Activated T-helper 1 cell treated with Interleukin-2 at 50 U/mL for 16 hours (primary cell): Measurements from ENCODE around the gene SP1.
"Not testable (repeated sequence)": the region's sequence is repeated elsewhere in the genome, so short reads cannot be mapped to it uniquely, and the experiment has no call there.

Source experiments
- DNase-seq: peaks from one replicate; pipeline ENCODE4 v3.0.0-alpha.2; 2020; ENCODE audit warnings: low read depth

SP1 gene

DNA sequence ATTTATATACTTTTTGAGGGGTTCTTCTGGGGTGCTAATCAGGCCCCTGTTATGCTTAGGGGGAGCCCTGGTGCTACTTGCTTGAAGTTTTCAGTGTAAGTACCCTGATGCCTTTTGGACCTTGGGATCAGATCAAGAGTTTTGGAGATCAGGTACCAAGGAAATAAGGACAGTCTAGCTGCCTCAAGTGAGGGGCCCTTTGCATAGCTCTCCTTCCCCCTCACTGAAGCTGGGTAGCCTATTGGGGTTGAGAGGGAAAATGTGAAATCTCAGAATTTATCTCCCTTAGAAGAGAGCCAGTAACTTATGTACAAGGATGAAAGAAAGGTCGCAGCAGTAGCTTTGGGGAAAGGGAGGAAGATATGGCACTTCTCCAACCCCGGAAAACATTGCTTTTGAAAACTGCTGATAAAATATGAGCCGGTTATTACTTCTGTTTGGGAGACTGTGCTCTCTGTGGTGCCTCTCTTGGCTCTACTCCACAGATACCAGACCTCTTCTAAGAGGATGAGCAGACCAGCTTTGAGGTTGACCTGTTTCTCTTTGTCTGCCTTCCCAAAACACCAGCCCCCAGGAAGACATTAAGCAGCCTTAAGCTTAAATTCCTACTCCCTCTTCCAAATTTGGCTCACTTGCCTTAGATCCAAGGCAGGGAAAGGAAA lies 34.9 kb downstream of the SP1 start:
- DNase-seq = no peak

DNA sequence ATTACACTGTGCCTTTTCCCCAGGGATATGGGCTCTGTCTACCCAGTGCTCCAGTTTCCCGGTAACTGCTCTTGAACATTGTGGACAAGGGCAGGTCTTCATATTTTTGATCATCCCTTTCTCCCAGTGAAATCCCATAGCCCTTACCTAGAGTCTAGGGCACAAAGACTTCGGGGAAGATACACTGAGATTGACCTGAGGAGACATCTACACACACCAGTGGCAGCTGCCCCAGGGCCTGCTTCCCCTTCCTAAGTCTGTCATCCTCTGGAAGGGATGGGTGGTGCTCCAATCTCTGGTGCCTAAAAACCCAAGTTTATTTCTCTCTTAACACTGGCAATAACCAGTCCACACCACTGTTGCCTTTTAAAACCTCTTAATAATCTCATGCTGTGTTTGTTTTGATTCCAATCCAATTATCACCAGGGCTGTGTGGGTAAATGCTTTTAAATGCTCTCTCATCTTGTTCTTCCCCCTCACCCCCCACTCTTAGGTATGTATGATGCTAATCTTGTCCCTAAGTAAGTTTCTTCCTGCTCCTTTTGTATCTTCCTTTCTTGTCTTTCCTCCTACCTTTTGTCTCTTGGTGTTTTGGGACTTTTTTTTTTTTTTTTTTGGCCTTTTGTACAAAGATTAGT lies 35.9 kb downstream of the SP1 start:
- not testable (repeated sequence) for DNase-seq

DNA sequence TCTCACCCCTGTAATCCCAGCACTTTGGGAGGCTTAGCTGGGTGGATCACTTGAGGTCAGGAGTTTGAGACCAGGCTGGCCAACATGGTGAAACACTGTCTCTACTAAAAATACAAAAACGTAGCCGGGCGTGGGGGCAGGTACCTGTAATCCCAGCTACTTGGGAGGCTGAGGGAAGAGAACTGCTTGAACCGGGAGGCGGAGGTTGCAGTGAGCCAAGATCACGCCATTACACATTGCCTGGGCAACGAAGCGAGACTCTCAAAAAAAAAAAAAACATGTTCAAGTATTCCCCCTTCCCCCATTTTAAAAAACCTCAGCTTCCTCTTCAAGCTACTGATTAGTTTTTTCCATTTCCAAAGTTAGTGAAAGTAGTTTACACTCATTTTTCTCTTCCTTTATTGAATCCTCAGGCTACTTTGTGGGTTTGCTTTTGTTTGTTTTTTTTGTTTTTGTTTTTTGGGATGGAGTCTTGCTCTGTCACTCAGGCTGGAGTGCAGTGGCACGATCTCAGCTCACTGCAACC lies 37.4 kb downstream of the SP1 start:
- DNase-seq = not testable (repeated sequence)

DNA sequence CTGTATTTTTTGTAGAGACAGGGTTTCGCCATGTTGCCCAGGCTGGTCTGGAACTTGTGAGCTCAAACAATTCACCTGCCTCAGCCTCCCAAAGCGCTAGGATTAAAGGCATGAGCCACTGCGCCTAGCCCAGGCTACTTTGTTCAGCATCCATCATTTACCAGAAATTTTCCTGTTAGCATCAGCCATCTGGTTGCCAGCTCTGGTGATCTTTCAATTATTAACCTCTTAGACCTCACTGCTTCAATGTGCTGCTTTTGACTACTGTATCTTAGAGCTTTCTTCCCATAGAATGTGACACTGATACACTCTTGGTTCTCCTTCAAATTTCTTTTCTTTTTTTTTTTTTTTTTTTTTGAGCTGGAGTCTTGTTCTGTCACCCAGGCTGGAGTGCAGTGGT lies 38.2 kb downstream of the SP1 start:
- no peak for DNase-seq

DNA sequence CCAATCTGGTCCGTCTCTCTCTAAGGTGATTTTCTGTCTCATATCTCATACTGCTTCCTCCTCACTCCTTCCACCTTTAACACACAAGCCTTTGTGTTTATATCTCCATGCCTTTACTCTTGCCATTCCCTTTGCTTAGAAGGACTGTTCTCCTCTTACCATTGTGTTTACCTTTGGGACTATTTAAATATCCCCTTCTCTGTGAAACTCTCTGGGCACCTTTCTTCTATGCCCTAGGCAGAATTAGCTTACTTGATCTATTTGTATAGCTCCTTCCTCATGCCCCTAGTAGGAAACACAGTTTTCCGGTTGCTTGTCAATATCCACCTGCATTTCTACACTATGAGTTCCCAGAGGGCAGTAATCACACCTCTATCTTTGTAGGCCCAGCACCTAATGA lies 39.8 kb downstream of the SP1 start:
- no peak for DNase-seq

DNA sequence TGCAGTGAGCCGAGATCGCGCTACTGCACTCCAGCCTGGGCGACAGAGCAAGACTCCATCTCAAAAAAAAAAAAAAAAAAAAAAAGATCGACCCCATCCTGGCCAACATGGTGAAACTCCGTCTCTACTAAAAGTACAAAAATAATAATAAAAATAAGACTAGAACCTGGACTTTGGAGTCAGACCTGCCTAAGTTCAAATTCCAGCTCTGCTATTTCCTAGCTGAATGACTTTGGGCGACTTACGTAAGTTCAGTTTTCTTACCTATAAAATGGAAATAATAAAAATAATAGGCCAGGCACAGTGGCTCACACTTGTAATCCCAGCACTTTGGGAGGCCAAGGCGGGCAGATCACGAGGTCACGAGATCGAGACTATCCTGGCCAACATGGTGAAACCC lies 42.3 kb downstream of the SP1 start:
- DNase-seq = not testable (repeated sequence)

DNA sequence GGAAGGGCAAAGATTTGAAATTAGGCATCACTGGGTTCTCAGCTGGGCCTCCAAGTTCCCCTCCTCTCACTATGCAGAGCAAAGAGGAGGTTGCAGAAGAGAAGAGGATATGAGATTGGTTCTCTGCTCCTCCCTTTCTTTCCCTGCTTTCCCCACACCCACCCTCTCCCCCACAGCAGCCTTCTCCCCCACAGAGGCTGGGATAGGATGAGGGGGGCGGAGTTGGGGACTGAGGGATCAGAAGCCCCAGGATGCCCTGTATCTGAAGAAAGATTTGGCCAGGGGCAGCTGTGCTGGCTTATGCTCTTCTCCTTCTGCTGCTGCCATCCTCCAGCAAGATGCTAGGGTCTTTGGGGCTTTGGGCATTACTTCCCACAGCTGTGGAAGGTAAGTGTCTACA lies 43.6 kb downstream of the SP1 start, which contains the start of gene AMHR2:
AMHR2 (plus strand) TSS at position 259 of the 400 bp plus-strand sequence; CDS start at position 339, 80 bp downstream.
- no peak for DNase-seq

DNA sequence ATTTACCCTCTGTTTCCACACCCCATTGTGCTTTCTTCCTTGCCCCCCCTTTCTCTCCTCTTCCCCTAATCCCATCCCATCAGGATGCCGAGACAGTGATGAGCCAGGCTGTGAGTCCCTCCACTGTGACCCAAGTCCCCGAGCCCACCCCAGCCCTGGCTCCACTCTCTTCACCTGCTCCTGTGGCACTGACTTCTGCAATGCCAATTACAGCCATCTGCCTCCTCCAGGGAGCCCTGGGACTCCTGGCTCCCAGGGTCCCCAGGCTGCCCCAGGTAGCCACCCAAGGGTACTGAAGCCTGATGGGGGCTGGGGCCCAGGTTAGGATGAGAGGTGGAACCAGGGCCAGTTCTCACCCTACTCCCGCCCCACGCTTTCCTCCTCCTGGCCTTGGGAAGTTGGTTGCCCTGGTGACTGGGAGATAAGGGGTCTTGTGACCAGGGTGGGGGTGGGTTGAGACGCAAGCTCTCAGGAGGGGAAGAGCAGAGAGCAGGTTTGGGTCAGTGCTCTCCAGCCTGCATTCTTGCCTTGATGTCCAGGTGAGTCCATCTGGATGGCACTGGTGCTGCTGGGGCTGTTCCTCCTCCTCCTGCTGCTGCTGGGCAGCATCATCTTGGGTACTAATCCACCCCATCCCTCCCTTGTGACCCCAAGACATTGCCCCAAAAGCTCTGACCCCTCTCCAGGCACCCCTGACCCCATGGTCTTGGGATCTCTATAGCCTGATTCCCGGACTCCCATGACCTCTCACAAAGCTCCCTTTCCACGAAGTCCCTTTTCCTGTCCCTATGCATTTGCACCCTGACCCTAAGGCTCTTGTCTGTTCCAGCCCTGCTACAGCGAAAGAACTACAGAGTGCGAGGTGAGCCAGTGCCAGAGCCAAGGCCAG lies 44.9 kb downstream of the SP1 start:
- no peak for DNase-seq

DNA sequence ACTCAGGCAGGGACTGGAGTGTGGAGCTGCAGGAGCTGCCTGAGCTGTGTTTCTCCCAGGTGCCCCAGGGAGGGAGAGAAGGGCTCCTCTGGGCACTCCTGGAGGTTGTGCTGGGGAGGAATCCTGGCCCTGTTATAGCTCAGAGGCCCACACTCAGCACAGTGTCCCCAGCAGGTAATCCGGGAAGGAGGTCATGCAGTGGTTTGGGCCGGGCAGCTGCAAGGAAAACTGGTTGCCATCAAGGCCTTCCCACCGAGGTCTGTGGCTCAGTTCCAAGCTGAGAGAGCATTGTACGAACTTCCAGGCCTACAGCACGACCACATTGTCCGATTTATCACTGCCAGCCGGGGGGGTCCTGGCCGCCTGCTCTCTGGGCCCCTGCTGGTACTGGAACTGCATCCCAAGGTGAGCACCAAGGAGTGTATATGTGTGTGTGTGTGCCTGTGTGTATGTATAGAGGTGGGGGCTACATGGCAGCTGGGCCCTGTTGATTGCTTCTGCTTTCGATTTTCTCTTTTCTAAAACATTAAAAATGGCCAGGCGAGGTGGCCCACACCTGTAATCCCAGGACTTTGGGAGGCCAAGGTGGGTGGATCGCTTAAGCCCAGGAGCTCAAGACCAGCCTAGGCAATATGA lies 45.7 kb downstream of the SP1 start:
- DNase-seq = no peak

DNA sequence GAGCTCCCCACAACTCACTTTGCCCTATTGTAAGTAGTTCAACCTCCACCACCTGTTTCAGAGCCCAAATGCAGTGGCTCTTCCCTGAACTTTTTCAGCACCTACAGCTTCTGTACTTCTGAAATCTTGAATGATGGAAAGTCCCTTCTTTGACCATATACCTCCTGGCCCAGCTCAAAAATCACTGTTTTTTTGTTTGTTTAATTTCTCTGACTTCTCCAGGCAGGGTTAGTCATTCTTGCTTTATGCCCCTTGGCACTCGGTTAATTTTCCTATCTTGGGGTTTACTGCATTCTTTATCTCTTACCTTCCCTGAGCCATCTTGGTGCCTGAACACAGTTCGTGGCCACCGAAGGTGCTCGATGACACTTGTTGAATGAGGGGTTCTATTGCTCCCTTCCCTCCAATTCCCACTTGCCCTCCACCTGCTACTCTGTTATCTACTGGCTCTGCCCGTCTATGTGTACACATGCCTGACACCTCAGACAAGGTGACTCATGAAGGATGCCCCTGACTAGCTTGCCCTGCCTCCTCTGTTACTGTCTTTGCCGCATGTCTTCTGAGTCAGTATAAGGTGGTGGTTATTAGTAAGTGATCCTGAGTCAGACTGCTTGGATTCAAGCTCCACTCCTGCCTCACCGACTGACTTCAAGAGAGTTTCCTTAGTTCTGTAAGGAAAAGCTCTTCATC lies 48.1 kb downstream of the SP1 start:
- no peak for DNase-seq

DNA sequence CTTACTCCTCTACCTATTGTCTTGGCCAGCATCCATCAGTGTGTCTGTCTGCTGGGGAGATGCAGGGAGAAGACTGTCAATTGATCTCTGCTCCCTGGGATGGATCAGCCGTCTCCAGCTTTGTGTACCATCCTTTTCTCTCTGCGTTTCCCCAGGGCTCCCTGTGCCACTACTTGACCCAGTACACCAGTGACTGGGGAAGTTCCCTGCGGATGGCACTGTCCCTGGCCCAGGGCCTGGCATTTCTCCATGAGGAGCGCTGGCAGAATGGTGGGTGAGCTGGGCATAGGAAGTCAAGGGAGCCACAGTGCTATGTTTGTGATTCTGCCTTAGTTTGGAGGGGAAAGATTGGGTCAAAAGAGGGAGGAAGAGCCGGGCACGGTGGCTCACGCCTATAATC lies 48.8 kb downstream of the SP1 start:
- DNase-seq = no peak

DNA sequence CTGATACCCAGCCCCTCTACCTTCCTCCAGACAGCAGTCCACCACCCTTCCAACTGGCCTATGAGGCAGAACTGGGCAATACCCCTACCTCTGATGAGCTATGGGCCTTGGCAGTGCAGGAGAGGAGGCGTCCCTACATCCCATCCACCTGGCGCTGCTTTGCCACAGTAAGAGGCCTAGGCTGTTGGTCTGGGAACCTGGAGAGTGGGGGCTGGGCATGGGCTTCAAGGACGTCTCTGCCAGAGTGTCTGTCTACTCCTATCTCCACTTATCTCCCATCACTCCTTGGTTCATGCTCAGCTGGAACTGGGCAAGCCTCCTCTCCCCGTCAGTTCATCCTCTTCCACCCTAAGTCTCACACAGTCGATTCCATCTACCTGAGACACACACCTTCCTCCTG lies 50.1 kb downstream of the SP1 start:
- DNase-seq = no peak

DNA sequence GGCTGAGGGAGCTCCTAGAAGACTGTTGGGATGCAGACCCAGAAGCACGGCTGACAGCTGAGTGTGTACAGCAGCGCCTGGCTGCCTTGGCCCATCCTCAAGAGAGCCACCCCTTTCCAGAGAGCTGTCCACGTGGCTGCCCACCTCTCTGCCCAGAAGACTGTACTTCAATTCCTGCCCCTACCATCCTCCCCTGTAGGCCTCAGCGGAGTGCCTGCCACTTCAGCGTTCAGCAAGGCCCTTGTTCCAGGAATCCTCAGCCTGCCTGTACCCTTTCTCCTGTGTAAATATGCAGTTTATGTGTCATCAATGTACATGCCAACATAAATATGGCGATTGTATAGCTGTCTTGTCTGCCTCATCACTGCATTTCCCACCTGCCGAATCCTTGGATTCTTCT lies 51.2 kb downstream of the SP1 start:
- no peak for DNase-seq

DNA sequence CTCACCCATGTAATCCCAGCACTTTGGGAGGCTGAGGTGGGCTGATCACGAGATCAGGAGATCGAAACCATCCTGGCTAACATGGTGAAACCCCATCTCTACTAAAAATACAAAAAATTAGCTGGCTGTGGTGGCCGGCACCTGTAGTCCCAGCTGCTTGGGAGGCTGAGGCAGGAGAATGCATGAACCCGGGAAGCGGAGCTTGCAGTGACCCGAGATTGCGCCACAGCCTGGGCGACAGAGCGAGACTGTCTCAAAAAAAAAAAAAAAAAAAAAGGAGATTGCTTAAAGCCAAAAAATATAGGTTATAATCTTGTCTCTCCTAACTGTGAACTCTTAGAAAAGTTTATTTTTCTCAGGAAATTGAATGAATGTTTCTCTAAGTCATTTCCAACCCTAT lies 55.4 kb downstream of the SP1 start:
- not testable (repeated sequence) for DNase-seq

DNA sequence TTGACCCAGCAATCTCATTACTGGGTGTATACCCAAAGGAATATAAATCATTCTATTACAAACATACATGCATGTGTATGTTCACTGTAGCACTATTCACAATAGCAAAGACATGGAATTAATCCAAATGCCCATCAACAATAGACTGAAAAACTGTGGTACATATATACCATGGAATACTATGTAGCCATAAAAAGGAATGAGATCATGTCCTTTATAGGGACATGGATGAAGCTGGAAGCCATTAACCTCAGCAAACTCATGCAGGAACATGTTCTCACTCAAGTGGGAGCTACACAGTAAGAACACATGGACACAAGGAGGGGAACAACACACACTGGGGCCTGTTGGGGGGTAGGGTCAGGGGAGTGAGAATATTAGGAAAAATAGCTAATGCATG lies 59.6 kb downstream of the SP1 start:
- DNase-seq = not testable (repeated sequence)

DNA sequence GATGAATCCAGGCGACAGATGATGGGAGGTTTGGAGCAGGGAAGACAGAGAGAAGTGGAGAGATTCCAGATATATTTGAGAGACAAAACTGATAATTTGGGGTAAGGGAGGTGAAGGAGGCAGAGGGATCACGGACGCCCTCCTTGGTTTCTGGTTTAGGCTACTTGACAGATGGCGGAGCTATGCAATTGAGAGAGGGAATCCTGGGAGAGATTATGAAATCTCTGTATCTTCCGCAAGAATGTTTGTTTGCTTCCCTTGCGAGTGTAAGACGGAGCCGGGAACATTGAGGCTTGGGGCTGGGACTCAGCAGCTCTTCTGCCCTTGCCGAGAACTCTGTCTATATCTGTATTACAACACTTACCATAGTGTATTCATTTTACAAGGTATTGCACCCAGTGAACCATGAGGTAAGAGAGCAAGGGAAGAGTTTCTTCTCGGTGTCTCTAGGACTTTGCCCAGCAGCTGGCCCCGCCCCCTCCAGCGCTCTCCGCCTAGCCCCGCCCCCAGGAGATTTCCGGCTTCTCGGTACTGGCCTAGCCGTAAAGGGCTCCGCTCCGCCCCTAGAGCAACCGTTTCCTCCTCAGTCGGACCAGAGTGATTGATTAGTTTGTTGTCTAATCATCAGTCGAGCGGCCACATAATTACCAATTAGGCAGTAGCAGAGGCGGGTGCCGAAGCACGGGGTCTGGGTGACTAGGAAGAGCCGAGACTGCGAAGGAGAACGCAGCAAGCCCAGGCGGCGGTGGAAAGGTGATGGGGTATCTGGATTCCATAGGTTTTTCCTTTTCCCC lies 61.3 kb downstream of the SP1 start, which contains the start of gene PRR13:
PRR13 (plus strand) TSS at position 695 of the 794 bp plus-strand sequence. CDS start 981 bp downstream, outside the sequence.
- peak; percentile 96 for DNase-seq

DNA sequence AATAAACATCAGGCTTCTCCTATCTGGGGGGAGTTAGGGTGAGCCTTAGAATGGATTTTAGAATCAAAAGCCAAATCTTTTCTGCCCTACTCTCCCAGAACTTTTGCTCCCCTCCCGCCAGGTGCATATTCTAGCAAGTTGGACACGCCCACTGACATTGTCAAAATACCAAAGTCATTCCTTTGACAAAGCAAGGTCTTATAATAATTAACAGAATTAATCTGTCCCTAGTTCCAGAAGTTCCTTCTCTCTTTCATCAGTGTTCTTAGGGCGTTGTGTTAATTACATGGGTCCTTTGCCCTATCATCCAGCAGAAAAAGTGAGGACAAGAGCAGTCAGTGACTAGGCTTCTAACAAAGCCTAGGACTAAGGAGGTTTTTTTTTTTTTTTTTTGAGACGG lies 64.0 kb downstream of the SP1 start:
- no peak for DNase-seq

DNA sequence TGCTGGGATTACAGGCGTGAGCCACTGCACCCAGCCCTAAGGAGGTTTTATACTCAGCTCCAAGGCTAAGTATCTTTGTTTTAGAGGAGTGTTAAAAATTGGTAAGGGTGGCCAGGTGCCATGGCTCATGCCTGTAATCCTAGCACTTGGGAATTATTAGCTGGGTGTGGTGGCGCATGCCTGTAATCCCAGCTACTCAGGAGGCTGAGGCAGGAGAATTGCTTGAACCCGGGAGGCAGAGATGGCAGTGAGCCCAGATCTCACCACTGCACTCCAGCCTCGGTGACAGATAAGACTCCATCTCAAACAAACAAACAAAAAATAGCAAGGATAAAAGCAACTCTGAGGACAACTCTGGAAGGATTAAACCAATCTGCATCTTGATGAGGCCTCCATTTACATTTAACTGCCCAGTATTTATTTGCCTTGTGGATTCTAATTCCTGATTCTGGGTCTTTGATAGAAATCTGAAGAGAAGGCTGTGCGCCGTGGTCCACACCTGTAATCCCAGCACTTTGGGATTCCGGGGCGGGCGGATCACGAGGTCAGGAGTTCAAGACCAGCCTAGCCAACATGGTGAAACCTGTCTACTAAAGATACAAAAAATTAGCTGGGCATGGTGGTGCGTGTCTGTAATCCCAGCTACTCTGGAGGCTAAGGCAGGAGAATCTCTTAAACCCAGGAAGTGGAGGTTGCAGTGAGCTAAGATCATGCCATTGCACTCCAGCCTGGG lies 64.8 kb downstream of the SP1 start:
- not testable (repeated sequence) for DNase-seq

DNA sequence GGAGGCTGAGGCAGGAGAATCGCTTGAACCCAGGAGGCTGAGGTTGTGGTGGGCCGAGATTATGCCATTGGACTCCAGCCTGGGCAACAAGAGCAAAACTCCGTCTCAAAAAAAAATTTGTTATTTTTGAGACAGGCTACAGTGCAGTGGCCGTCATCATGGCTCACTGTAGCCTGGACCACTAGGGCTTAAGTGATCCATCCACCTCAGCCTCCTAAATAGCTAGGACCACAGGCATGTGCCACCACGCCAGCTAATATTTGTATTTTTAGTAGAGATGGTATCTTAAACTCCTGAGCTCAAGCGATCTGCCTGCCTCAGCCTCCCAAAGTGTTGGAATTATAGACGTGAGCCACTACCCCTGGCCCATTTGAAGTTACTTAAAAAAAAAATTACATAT lies 71.0 kb downstream of the SP1 start:
- DNase-seq = no peak

DNA sequence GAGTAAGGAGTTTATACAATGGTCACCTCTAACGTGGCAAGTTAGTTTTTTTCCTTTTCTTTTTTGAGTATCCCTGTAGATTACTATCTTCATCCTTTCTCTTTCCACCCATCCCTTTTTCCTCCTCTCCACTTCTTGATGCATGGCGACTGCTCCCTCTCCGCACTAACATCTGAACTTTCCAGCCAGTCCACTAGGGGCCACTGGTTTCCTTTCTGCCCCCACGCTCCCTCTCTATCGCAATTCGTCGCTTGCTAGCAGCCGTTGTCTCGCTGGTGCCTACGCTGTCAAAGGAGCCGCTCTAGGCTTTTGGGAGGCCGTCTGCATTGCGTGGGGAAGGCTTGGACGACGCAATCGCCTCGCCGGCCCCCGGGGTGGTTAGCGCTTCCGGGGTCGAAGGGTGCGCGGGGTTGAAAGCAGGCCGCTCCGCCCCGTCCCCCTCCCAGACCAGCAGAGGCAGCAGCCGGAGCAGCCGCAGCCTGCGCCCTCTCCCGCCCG lies 71.7 kb downstream of the SP1 start, which contains the start of gene PCBP2:
PCBP2 (plus strand) TSS at position 442 of the 498 bp plus-strand sequence. CDS start 2,699 bp downstream, outside the sequence.
- peak; percentile 97 for DNase-seq
